GM19025 (cell line): ENCODE results near the gene BAZ1B.

Experiments
- ATAC-seq: cut with Tn5 transposase; IDR thresholded peaks from one replicate; pipeline ENCODE4 v1.9.1; 2021; ENCODE audit warnings: mild to moderate bottlenecking, low read depth, moderate library complexity; ENCODE audit not compliant: unreplicated experiment

BAZ1B gene

GRCh38 chr7:73395538-73396503, 126.3 kb downstream of the BAZ1B start:
- ATAC-seq, result no peak

DNA sequence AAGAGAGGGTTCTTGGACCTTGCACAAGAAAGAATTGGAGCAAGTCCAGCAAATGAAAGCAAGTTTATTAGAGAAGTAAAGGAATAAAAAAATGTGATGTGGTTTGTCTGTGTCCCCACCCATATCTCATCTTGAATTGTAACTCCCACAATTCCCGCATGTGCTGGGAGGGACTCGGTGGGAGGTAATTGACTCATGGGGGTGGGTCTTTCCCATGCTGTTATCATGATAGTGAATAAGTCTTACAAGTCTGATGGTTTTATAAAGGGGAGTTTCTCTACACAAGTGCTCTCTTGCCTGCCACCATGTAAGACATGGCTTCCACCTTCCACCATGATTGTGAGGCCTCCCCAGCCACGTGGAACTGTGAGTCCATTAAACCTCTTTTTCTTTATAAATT, 127.7 kb downstream of the BAZ1B start:
- no peak for ATAC-seq

- ATAC-seq, result no peak
Observed at GRCh38 chr7:73391396-73391795, 130.7 kb downstream of the BAZ1B start.
